Stimulated activated CD4-positive, alpha-beta T cell treated with anti-CD3 and anti-CD28 coated beads, Interleukin-15, amount 100 ng/mL, for 1 hour (primary cell): ENCODE data around the gene SPAAR.
A peak's percentile ranks its signal among the peaks of the same experiment; 100 is the strongest.

ENCODE experiments used
- DNase-seq, 2 donors: peaks; one replicate each; pipeline ENCODE4 v3.0.0-alpha.2; 2020; ENCODE audit warnings: low read depth in 1 of 2, low spot score in 1 of 2

SPAAR gene

DNA sequence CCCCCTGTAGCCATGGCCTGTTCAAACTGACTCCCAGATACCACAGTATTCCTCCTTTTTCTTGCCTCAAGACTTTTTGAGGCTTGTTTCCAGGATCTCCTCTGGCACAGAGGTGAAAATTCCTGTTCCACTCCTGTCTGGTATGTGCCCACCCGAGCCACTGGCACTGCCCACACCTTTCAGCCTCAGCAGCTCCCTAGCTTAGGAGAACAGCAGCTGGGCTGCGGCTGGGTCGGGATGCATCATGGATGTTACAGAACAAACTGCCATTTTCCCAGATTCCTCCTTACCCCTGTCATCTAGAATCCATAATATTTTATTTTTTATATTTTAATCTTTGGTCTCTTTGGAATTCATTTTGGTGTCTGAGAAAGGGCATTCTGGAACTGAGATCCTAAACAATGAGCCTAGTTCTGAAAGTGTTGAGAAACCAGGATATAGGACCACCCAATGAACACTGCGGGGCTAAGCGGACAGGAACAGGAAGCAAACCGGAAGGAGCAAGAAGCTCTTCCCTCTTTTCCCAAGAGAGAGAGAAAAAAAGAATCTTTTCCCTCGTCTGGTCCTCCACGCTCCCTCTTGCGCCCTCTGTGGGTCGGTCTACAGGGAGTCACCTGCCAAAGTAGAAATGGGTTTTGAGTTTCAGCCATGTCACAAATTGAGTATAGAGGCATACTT lies 36.2 kb downstream of the SPAAR start:
- peak; percentile 17 to 50 for DNase-seq

DNA sequence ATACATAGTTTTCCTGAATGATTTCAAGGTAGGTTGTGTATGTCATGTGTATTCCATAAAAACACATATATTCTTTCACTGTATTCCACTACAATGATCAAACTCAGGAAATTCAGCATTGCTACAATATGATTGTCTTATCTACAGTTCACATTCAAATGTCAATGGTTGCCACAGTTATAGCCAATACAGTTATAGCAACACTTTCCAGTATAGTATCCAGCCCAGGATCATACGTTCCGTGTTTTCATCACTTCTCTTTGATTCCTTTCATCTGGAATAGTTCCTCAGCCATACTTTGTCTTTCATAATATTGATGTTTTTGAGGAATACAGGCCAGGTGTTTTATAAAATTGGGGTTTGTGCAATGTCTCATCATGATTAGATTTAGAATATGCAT lies 39.2 kb downstream of the SPAAR start:
- no peak for DNase-seq

DNA sequence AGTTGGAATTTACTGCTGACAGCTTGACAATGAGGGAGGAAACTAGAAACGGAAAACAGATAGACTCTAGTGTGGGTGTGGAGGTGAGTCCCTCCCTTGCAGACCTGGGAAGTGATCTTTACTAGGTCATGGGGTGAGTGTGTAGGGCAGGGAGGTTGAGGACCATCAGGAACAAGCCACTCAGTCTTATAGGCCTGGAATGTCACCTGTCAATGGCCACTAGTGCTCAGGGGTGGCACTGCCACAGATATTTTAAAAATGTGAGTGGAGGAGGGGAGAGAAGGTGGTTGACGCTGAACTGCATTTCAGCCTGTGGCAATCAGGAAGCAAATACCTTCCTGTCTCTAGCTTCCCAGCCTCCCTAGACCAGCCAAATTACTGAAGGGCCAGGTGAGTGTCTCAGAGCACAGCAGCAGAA lies 39.6 kb downstream of the SPAAR start:
- DNase-seq: no peak

DNA sequence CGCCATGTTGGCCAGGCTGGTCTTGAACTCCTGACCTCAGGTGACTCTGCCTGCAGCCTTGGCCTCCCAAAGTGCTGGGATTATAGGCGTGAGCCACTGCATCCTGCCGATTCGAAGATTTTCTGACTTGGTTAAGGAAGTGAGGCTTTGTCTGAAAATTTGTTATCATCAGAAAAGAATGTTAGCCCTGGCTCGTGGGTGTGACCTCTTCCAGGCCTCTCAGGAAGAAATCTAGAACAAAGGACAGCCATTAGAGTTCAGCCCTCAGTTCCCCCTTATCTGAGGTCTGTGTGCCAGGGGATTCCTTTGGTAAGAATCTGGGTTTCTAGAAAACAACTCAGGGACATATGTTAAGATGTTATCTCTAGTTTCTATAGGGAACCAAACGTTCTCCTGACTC lies 42.4 kb downstream of the SPAAR start:
- no peak for DNase-seq

DNA sequence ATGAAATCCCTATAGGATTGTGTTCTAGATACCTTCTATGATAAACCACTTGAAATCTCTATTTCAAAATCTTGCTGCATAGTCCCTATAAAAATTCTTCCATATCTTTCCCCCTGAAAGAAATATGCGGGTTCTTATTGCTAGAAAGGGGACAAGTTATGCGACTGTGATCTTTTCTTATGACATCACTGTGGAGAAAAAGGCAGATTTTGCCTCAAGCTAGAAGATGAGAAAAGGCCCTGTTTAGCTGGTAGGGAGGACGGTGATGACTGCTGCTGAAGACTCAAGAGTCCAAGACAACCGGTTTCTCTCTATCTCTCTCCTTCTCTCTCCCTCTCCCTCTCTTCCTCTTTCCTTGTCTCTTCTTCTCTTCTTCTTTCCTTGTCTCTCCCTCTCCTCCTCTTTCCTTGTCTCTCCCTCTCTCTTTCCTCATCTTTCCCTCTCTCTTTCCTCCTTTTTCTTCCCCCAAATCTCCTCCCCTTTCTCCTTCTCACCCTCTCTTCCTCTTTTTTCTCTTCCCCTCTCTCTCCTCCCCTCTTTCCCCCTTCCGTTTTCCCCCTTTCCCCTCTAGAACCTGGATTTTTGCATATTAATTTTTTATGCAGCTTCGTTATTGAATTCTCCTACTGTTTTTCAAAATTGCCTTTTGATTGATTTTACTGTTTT lies 43.4 kb downstream of the SPAAR start:
- no peak for DNase-seq

DNA sequence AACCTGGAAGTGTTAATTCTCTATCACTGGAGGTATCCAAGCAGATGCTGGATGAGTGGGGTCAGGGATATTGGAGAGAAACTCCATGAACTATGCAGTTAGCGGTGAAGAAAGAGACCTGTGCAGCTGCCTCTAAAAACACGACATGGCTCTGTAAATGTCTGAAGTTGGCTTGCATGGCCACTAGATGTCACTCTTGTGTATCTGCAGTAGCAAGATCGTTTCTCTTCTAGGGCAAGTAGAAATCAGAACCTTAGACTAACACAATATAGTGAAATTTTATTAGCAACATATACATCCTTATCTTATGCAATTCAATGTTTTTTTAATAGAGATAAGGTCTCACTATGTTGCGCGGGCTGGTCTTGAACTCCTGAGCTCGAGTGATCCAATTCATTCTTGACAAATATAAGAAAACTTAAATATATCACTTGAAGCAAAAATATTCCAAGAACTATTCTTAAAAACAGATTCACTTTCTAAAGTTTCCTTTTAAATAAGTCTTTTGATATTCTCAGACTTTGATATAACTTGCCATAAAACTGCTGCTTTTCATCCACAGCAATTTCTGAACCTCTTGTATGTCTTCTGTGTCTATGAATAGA lies 45.8 kb downstream of the SPAAR start:
- DNase-seq: no peak

DNA sequence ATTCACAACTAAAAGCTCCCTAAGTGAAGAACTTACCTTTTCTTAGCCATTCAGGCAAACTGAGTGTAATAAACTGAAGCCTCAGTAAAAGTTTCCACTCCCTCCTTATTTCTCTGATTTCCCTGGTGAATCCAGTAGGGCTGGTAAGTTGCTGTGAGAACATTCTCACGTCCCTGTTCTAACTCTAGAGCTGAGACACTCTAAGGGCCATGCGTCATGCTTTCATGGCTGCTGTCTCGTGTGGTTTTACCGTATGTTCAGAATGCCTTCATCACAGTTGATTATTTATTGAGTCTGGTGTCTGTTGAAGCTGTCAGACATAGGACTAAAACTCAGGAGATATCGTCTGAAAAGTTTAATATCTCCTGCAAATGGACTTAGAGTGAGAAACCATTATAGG lies 47.4 kb downstream of the SPAAR start:
- DNase-seq: no peak

DNA sequence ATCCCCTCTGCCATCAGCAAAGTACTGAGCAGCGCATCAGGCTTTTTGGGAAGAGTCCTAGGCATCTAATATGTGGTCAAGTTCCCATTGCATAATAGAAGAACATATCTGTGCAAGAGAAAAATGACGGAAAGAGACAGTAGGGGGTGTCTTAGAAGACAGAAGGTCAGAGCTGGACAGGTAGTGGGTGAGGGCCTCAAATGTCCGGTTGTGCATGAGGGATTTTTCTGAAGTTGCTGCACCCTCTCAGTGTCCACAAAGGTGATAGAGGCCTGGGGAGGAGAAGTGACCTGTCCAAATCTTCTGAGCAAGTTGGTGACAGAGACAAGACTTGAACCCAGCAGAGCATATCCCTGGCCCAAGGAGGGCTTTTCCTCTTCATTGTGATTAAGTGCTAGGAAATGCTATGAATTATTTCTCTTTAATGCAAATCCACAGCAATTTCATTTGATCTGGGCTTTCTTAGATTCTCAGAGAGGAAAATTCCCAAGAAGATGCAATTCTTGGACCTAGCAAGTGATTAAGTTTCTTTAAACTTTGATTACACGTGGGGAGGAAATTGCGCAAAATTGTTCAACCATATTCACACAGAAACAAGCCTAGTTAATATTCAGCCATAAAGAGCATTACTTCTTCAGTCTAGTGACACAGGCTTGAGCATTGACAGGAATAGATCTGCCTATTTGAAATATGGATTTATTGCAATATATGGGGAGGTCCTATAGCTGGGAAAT lies 49.0 kb downstream of the SPAAR start, which contains the start of gene OR2S2:
TSS of gene OR2S2 (minus strand) at position 51 of the 734 bp plus-strand sequence. CDS start 56 bp downstream, outside the sequence.
- DNase-seq: no peak

DNA sequence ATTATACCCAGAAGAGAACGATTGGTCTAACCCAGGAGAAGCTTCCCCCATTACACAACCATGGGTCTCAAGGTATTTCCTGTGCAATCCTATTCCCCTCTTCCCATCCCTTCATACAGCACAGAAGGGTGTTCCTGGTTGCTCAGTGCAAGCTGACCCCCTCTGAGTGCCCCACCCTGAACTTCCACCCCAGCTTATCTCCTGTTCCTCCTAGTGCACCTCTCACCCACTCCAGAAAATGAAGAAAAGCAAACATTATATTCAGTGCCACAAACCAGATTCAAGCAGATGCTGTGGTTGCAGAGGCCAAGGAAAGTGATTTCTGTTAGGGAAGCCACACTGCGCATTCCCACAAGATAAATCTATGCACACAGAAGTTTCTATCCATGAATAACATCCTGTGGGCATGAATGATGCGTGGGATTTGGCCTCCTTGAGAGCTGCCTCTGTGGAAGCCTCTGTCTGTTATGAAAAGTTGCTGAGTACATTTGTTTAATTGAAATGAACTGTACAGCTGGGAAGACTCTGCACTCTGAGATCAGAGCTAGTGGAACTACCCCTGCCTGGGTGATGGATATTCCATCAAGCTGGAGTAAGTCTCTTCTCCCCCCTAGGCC lies 50.9 kb downstream of the SPAAR start:
- no peak for DNase-seq
